Measurements from ENCODE around the gene OSBPL5. TPM values are rescaled to one million over a fixed set of nuclear protein-coding genes. Genes with fewer than 3 reads are reported as not detected.

OSBPL5 gene
- total RNA-seq, 4 donors from 2014 or later, result 9.2 to 18.5 (median 14.0) TPM

DNA sequence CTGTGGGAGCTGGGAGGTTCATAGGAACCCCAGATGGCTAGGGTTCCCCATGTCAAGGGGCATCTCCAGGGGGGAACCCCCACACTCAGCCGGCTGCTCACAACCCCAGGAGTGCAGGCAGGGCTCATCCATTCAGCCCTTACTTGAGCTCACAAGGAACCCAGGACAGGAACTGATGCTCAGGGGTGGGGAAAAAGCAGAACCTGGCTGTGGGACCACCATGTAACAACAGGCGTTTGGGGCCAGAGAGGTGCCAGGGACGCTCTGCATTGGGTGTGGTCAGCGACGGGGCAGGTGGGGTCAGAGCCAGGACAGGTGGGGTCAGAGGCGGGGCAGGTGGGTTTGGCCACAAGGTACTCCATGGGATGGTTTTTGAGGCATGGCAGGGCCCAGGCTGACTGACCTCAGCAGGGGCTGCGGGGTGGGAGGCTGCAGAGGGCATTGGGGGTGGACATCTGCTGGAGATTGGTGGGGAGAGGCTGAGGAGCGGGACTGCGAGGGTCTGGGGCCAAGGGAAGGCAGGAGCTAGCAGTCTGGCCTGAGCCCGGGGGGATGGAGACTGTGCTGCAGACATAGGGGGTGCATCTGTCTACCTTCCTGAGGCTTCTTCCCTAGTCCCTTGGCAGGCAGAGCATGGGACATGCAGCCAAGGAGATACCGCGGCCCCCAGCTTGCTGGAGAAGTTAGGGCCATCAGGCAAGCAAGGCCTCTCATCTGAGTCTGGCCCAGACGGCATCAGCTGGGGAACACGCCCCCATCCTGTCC is 73.8 kb downstream of the OSBPL5 start:
- intact Hi-C loops (cut with DNase I; ENCODE audit: low total_unique reads), result loop anchor here (1.0 to 2.0 kb wide), 2 partner anchors 40 to 54 kb away; no protein-coding TSS in a partner anchor

DNA sequence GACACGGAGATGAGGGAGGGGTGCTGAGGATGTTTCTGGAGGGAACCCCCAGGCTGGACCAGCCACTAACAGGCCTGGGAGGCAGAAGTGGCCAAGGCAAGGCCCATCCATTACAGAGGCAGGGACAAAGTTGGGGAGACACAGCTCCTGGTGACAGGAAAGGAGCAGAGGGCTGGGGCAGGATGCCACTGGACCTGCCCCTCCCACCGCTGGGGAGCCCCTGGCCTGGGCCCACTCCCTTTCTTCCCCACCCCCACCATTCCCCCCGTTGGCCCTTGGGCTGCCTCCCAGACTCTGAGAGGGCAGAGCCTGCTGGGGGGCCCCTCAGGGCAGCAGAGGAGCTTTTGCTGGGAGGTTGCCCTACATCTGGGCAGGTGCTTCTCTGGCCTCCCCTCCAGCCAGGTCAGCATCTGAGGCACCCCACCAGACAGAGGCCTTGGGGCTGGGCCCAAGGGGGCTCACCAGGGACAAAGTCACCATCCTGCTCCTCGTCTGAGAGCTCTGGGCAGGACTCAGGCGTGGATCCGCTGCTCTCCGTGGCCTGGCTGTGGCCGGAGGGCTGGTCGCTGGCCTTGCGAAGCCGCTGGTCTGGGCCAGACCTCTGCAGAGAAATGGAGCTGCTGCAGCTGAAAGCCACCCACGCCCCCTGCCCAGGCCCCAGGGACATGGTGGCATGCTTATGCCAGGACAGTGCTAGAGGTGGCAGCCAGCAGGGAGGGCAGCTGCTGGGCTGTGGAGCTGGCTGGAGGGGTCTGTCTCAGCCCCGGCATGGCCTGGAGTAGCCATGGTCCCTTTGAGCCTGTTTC is 74.8 kb downstream of the OSBPL5 start:
- intact Hi-C loops (cut with DNase I; ENCODE audit: low total_unique reads) (loop anchor here (2.0 kb wide), 1 partner anchor 39 kb away; no protein-coding TSS in a partner anchor), in situ Hi-C loops (cut with MboI; ENCODE audit: low sequenced_read_pairs in 4 of 4) (loop anchor here (5.0 to 10.0 kb wide), 2 partner anchors 48 to 55 kb away; no protein-coding TSS in a partner anchor)
- Histone ChIP-seq H3K4me3 (no peak overlapping the region), H3K27ac (no peak overlapping the region), H3K36me3 (no peaks in the 10 kb centered on the region), H3K4me1 (peaks cover 6 to 15% of the 10 kb centered on the region in 2 donors), H3K27me3 (no peaks in the 10 kb centered on the region), H3K9me3 (no peaks in the 10 kb centered on the region)
- ATAC-seq, result no peak
- no peak for TF ChIP-seq POLR2A (IDR thresholded peaks at IDR 0.05)
- TF ChIP-seq, protein P1, sequence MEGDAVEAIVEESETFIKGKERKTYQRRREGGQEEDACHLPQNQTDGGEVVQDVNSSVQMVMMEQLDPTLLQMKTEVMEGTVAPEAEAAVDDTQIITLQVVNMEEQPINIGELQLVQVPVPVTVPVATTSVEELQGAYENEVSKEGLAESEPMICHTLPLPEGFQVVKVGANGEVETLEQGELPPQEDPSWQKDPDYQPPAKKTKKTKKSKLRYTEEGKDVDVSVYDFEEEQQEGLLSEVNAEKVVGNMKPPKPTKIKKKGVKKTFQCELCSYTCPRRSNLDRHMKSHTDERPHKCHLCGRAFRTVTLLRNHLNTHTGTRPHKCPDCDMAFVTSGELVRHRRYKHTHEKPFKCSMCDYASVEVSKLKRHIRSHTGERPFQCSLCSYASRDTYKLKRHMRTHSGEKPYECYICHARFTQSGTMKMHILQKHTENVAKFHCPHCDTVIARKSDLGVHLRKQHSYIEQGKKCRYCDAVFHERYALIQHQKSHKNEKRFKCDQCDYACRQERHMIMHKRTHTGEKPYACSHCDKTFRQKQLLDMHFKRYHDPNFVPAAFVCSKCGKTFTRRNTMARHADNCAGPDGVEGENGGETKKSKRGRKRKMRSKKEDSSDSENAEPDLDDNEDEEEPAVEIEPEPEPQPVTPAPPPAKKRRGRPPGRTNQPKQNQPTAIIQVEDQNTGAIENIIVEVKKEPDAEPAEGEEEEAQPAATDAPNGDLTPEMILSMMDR (IDR thresholded peaks at IDR 0.05 in 4 of 5, conservative IDR thresholded peaks at IDR 0.05 in 1 of 5), result no peak
- DNase-seq, result peak in 1 of 2 donors; percentile 10

More for the DNA sequence above, 73.8 kb downstream of the OSBPL5 start:
- H3K4me1 ChIP-seq, result peaks cover 6 to 20% of the 10 kb centered on the region in 2 donors
- H3K4me3 ChIP-seq, result no peak overlapping the region
- DNase-seq, result peak in 1 of 2 donors; percentile 12
- H3K36me3 ChIP-seq, result no peaks in the 10 kb centered on the region
- H3K9me3 ChIP-seq, result no peaks in the 10 kb centered on the region
- no peak overlapping the region for H3K27ac ChIP-seq
- no peaks in the 10 kb centered on the region for H3K27me3 ChIP-seq
- in situ Hi-C loops (cut with MboI; ENCODE audit: low sequenced_read_pairs in 4 of 4), result loop anchor here (5.0 to 10.0 kb wide), 2 partner anchors 49 to 56 kb away; no protein-coding TSS in a partner anchor
- peak in 1 of 2 donors; percentile 5 for ATAC-seq
- TF ChIP-seq, protein P1 (IDR thresholded peaks at IDR 0.05 in 4 of 5, conservative IDR thresholded peaks at IDR 0.05 in 1 of 5), result no peak
- no peak for TF ChIP-seq POLR2A (IDR thresholded peaks at IDR 0.05)

DNA sequence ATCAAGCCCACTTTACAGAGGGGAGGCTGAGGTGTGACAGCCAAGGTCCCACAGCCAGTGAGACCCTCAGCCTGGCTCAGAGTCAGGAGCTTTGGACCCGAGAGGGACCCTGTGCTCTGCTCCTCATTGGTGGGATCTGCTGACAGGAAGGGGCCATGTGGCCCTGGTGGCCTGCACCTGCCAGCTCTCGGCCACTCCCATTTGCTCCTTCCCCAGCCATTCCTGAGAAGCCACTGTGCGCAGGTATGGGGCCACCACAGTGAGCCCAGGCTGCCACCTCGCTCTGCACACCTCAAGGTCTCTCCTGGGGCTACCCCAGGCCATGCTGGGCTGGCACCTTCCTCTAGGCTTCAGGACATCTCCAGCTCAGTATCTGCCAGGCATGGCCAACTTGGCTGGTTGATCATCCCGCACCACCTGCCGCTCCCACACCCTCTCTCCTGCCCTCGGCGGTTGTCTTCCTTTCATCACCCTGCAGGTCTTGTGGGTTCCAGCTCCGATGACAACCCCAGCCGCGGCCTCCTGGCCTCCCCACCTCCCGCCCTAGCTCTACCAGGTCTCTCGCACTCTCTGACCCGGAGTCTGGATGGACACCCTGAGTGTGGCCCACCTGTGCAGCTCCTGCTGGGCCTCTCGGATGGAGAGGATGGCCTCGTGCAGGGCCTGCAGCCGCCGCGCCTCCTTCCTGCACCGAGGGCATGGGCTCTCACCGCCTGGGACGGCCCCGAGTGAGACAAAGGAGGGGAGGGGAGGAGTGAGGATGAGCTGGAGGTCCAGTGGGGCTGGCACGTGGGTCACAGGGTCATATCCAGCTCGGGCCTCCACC is 75.7 kb downstream of the OSBPL5 start:
- Histone ChIP-seq H3K27me3 (no peaks in the 10 kb centered on the region), H3K36me3 (no peaks in the 10 kb centered on the region), H3K27ac (peak overlapping the region in 3 of 4 donors; percentile 24 to 37 (median 25)), H3K4me3 (no peak overlapping the region), H3K4me1 (peaks cover 6 to 11% of the 10 kb centered on the region in 2 donors), H3K9me3 (no peaks in the 10 kb centered on the region)
- TF ChIP-seq, protein P1 (IDR thresholded peaks at IDR 0.05 in 4 of 5, conservative IDR thresholded peaks at IDR 0.05 in 1 of 5), result no peak
- TF ChIP-seq POLR2A (IDR thresholded peaks at IDR 0.05), result no peak
- intact Hi-C loops (cut with DNase I; ENCODE audit: low total_unique reads), result loop anchor here (2.0 kb wide), 1 partner anchor 39 kb away; no protein-coding TSS in a partner anchor
- in situ Hi-C loops (cut with MboI; ENCODE audit: low sequenced_read_pairs in 4 of 4), result loop anchor here (5.0 to 10.0 kb wide), 2 partner anchors 47 to 55 kb away; no protein-coding TSS in a partner anchor
- ATAC-seq (no peak), DNase-seq (peak in 1 of 2 donors; percentile 11)

DNA sequence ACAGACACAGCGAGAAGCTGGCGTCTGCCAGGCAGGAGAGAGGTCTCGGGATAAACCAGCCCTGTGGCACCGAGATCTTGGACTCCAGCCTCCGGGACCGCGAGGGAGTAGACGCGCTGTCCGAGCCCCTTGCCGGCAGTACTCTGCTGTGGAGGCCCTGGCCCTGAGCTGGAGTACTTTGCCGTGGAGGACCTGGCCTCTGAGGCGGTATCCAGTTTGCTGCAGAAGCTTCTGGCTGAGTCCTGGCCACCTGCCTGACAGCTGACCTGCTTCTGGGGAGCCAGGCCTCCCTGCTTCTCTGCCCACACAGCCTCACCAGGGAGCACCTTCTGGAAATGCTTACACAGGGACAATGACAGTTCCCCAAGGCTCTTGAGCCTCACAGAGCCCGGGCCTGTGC is 76.3 kb downstream of the OSBPL5 start:
- H3K27ac ChIP-seq, result peak overlapping the region in 3 of 4 donors; percentile 24 to 37 (median 25)
- peak in 1 of 2 donors; percentile 41 for DNase-seq
- TF ChIP-seq, protein P1 (IDR thresholded peaks at IDR 0.05 in 4 of 5, conservative IDR thresholded peaks at IDR 0.05 in 1 of 5), result no peak
- TF ChIP-seq POLR2A (IDR thresholded peaks at IDR 0.05), result no peak
- in situ Hi-C loops (cut with MboI; ENCODE audit: low sequenced_read_pairs in 4 of 4), result no loop called here
- no peaks in the 10 kb centered on the region for H3K36me3 ChIP-seq
- ATAC-seq, result peak; percentile 42 to 43
- H3K27me3 ChIP-seq, result peaks cover 0 to 4% (median 0%) of the 10 kb centered on the region in 3 donors
- intact Hi-C loops (cut with DNase I; ENCODE audit: low total_unique reads), result no loop called here
- no peak overlapping the region for H3K4me3 ChIP-seq
- H3K9me3 ChIP-seq, result no peaks in the 10 kb centered on the region
- peaks cover 6 to 11% of the 10 kb centered on the region in 2 donors for H3K4me1 ChIP-seq

All from gastrocnemius medialis (tissue), 4 donors.